ENCODE measurements around the gene EHD3.

DNA sequence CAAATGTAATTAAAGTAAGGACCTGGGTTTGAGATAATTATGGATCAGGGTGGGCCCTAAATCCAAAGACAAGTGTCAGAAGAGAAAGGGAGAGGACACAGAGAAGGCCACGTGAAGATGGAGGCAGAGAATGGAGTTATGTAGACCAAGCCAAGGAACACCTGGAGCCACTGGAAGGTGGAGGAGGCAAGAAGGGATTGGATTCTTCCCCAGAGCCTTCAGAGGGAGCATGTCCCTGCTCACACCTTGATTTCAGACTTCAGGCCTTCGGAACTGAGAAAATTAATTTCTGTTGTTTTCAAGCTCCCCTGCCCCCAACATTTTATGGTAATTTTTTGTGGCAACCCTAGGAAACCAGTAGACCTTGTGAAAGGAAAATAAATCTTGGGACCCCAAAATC is 36.3 kb upstream of the EHD3 start:
- TF ChIP-seq, protein P1, sequence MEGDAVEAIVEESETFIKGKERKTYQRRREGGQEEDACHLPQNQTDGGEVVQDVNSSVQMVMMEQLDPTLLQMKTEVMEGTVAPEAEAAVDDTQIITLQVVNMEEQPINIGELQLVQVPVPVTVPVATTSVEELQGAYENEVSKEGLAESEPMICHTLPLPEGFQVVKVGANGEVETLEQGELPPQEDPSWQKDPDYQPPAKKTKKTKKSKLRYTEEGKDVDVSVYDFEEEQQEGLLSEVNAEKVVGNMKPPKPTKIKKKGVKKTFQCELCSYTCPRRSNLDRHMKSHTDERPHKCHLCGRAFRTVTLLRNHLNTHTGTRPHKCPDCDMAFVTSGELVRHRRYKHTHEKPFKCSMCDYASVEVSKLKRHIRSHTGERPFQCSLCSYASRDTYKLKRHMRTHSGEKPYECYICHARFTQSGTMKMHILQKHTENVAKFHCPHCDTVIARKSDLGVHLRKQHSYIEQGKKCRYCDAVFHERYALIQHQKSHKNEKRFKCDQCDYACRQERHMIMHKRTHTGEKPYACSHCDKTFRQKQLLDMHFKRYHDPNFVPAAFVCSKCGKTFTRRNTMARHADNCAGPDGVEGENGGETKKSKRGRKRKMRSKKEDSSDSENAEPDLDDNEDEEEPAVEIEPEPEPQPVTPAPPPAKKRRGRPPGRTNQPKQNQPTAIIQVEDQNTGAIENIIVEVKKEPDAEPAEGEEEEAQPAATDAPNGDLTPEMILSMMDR (conservative IDR thresholded peaks at IDR 0.05; ENCODE audit: low read length): no peak
- no peak for TF ChIP-seq EZH2phosphoT487 (IDR thresholded peaks at IDR 0.05; ENCODE audit: borderline replicate concordance)

All from Loucy (cell line).